Measurements from ENCODE around the gene THAP4. TPM values are rescaled to one million over a fixed set of nuclear protein-coding genes. Genes with fewer than 3 reads are reported as not detected.
A peak's percentile ranks its signal among the peaks of the same experiment; 100 is the strongest.
"Not testable (repeated sequence)": the region's sequence is repeated elsewhere in the genome, so short reads cannot be mapped to it uniquely, and the experiment has no call there.

THAP4 gene
- total RNA-seq, 1 donor from 2014 or later = 42.5 TPM

DNA sequence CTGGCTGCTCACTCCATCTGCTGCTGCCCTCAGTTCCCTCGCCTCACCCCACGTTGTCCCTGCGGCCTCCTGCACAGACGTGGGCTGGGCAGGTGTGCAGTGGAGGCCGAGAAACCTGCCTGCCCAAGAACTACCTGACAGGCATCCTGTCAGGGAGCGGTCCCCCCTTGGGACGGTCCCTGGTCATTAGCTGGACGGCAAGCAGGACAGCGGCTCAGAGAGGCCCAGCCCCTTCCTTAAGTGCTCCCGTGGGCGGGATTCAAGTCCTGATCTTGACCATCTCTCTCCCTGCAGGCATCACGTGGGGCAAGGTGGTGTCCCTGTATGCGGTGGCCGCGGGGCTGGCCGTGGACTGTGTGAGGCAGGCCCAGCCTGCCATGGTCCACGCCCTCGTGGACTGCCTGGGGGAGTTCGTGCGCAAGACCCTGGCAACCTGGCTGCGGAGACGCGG lies 67.1 kb downstream of the THAP4 start:
- DNase-seq (ENCODE audit: low spot score) = no peak
- H3K4me1 Mint-ChIP-seq (ENCODE audit: unreplicated experiment) = no peaks in the 10 kb centered on the region
- TF ChIP-seq, protein P1, sequence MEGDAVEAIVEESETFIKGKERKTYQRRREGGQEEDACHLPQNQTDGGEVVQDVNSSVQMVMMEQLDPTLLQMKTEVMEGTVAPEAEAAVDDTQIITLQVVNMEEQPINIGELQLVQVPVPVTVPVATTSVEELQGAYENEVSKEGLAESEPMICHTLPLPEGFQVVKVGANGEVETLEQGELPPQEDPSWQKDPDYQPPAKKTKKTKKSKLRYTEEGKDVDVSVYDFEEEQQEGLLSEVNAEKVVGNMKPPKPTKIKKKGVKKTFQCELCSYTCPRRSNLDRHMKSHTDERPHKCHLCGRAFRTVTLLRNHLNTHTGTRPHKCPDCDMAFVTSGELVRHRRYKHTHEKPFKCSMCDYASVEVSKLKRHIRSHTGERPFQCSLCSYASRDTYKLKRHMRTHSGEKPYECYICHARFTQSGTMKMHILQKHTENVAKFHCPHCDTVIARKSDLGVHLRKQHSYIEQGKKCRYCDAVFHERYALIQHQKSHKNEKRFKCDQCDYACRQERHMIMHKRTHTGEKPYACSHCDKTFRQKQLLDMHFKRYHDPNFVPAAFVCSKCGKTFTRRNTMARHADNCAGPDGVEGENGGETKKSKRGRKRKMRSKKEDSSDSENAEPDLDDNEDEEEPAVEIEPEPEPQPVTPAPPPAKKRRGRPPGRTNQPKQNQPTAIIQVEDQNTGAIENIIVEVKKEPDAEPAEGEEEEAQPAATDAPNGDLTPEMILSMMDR (IDR thresholded peaks at IDR 0.05; ENCODE audit: unreplicated experiment) = no peak
- H3K36me3 Mint-ChIP-seq (ENCODE audit: low read depth, unreplicated experiment) = peaks cover 20% of the 10 kb centered on the region
- H3K27ac Mint-ChIP-seq (ENCODE audit: unreplicated experiment) = peak overlapping the region; percentile 30
- no peak overlapping the region for H3K4me3 Mint-ChIP-seq (ENCODE audit: unreplicated experiment)
- peaks cover 7% of the 10 kb centered on the region for H3K27me3 Mint-ChIP-seq (ENCODE audit: unreplicated experiment)
- H3K9me3 Mint-ChIP-seq (ENCODE audit: unreplicated experiment) = no peaks in the 10 kb centered on the region

DNA sequence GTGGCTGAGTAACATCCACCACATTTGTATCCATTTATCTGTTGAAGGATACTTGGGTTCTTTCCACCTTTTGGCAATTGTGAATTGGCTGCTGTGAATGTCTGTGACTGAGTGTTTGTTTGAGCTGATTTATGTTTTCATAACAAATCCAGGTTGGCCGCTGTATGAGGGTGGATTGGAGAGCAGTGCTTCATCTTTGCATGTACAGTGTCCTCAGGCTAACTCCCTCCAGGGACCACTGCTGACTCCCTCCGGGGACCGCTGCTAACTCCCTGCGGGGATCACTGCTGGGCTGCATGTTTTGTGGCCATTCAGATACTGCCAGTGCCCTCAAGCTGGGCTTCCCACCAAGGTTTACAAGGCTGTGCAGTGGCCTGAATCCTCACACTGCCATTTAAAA lies 68.2 kb downstream of the THAP4 start:
- H3K4me1 Mint-ChIP-seq (ENCODE audit: unreplicated experiment) = no peaks in the 10 kb centered on the region
- DNase-seq (ENCODE audit: low spot score) = no peak
- TF ChIP-seq, protein P1 (IDR thresholded peaks at IDR 0.05; ENCODE audit: unreplicated experiment) = no peak
- no peak overlapping the region for H3K4me3 Mint-ChIP-seq (ENCODE audit: unreplicated experiment)
- no peaks in the 10 kb centered on the region for H3K9me3 Mint-ChIP-seq (ENCODE audit: unreplicated experiment)
- H3K27ac Mint-ChIP-seq (ENCODE audit: unreplicated experiment) = no peak overlapping the region
- peaks cover 7% of the 10 kb centered on the region for H3K27me3 Mint-ChIP-seq (ENCODE audit: unreplicated experiment)
- H3K36me3 Mint-ChIP-seq (ENCODE audit: low read depth, unreplicated experiment) = peaks cover 20% of the 10 kb centered on the region

DNA sequence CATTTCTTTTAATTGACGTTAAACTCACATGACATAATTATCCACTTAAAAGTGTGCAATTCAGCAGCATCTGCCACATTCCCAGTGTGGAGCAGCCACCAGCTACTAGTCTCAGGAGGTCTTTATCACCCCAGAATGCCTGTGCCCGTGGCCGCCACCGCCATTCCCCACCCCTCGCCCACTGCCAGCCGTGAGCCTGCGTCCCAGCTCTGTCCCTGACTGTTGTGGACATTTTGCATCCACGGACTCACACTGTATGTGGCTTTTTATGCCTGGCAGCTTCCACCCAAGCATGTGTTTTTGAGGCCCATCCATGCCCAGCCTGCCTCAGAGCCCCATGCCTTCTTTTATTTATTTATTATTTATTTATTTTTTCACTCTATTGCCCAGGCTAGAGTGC lies 69.2 kb downstream of the THAP4 start:
- no peak overlapping the region for H3K4me3 Mint-ChIP-seq (ENCODE audit: unreplicated experiment)
- TF ChIP-seq, protein P1 (IDR thresholded peaks at IDR 0.05; ENCODE audit: unreplicated experiment) = no peak
- H3K9me3 Mint-ChIP-seq (ENCODE audit: unreplicated experiment) = no peaks in the 10 kb centered on the region
- H3K4me1 Mint-ChIP-seq (ENCODE audit: unreplicated experiment) = no peaks in the 10 kb centered on the region
- peaks cover 4% of the 10 kb centered on the region for H3K27me3 Mint-ChIP-seq (ENCODE audit: unreplicated experiment)
- H3K36me3 Mint-ChIP-seq (ENCODE audit: low read depth, unreplicated experiment) = peaks cover 15% of the 10 kb centered on the region
- no peak overlapping the region for H3K27ac Mint-ChIP-seq (ENCODE audit: unreplicated experiment)
- no peak for DNase-seq (ENCODE audit: low spot score)

DNA sequence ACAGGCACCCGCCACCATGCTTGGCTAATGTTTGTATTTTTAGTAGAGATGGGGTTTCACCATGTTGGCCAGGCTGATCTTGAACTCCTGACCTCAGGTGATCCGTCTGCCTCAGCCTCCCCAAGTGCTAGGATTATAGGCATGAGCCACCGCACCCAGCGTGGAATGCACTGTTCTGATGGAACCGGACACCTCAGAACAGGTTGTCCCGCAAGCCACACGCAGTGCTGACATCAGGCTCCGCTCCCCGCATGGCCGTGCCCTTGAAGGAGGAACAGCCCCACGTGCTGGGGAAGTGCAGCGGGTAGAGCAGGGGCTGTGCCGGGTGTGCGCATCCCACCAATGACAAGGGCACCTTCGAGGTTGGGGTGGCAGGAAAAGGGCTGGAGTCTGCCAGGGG lies 69.7 kb downstream of the THAP4 start:
- H3K4me1 Mint-ChIP-seq (ENCODE audit: unreplicated experiment); H3K4me3 Mint-ChIP-seq (ENCODE audit: unreplicated experiment); H3K27me3 Mint-ChIP-seq (ENCODE audit: unreplicated experiment); H3K9me3 Mint-ChIP-seq (ENCODE audit: unreplicated experiment); H3K27ac Mint-ChIP-seq (ENCODE audit: unreplicated experiment); DNase-seq (ENCODE audit: low spot score): not testable (repeated sequence)
- H3K36me3 Mint-ChIP-seq (ENCODE audit: low read depth, unreplicated experiment) = peaks cover 15% of the 10 kb centered on the region

DNA sequence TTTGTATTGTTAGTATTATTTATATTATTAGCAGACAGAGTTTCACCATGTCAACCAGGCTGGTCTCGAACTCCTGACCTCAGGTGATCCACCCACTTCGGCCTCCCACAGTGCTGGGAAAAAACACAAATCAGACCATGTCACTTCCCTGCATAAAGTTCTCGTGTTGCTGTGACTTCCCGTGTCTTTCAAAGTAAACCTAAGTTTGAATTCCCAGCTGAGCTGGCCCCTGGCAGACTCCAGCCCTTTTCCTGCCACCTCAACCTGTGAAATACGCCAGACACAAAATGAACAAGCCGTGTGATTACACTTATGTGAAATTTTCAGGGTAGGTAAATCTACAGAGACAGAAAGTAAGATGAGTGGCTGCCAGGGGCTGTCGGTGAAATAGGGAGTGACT lies 70.5 kb downstream of the THAP4 start:
- Mint-ChIP-seq H3K36me3 (ENCODE audit: low read depth, unreplicated experiment) (peaks cover 11% of the 10 kb centered on the region), H3K9me3 (ENCODE audit: unreplicated experiment) (no peaks in the 10 kb centered on the region), H3K27ac (ENCODE audit: unreplicated experiment) (no peak overlapping the region), H3K27me3 (ENCODE audit: unreplicated experiment) (peaks cover 7% of the 10 kb centered on the region), H3K4me3 (ENCODE audit: unreplicated experiment) (no peak overlapping the region), H3K4me1 (ENCODE audit: unreplicated experiment) (peaks cover 2% of the 10 kb centered on the region)
- no peak for DNase-seq (ENCODE audit: low spot score)
- TF ChIP-seq, protein P1 (IDR thresholded peaks at IDR 0.05; ENCODE audit: unreplicated experiment) = no peak

DNA sequence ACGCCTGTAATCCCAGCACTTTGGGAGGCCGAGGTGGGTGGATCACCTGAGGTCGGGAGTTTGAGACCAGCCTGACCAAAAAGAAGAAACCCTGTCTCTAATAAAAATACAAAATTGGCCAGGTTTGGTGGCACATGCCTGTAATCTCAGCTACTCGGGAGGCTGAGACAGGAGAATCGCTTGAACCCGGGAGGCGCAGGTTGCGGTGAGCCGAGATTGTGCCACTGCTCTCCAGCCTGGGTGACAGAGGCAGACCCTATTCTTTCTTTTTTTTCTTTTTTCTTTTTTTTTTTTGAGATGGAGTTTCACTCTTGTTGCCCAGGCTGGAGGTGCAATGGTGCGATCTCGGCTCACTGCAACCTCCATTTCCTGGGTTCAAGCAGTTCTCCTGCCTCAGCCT lies 70.9 kb downstream of the THAP4 start:
- H3K36me3 Mint-ChIP-seq (ENCODE audit: low read depth, unreplicated experiment); H3K27ac Mint-ChIP-seq (ENCODE audit: unreplicated experiment); H3K9me3 Mint-ChIP-seq (ENCODE audit: unreplicated experiment); H3K27me3 Mint-ChIP-seq (ENCODE audit: unreplicated experiment); DNase-seq (ENCODE audit: low spot score); H3K4me3 Mint-ChIP-seq (ENCODE audit: unreplicated experiment); H3K4me1 Mint-ChIP-seq (ENCODE audit: unreplicated experiment): not testable (repeated sequence)
